SW 1271 (cell line): ENCODE data around the gene OR4D11.

Experiments
- DNase-seq, 2 experiments: peaks; one replicate each; lab custom pipeline; 2025; lab: John Stamatoyannopoulos, UW

Gene OR4D11

DNA sequence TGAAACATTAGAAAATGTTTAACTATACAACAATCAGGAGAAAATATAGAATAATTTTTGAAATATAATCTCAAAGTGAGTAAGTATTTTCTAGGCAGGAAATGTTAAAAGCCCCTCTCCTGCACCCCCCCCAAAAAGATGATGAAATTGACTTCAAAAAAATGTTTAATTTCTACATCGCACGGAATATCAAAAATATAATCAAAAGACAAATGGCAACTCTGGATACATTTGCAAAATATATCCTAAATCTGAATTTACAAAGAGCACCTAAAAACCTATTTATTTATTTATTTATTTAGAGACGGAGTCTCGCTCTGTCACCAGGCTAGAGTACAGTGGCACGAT lies 44.9 kb downstream of the OR4D11 start:
- no peak for DNase-seq

DNA sequence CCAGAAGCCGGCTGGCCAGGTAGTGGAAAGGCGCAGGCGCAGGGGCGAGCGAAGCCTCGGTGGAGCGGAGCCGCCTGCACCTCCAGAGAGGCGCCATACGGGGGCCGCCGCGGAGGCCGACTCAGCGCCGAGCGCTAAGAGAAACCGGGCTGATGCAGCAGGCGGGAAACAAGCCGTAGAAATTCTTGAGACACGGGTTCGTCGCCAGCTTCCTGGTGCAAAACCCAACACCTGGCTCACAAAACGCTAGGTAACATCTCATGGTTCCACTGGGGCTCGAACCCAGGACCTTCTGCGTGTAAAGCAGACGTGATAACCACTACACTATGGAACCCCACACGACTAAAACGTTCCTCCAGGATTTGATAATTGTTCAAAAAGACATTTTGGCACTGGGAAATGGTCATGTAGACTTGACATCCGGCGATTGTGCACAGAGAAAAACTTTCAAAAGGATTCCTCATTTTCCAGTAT lies 47.0 kb downstream of the OR4D11 start:
- peak; percentile 90 to 94 for DNase-seq

DNA sequence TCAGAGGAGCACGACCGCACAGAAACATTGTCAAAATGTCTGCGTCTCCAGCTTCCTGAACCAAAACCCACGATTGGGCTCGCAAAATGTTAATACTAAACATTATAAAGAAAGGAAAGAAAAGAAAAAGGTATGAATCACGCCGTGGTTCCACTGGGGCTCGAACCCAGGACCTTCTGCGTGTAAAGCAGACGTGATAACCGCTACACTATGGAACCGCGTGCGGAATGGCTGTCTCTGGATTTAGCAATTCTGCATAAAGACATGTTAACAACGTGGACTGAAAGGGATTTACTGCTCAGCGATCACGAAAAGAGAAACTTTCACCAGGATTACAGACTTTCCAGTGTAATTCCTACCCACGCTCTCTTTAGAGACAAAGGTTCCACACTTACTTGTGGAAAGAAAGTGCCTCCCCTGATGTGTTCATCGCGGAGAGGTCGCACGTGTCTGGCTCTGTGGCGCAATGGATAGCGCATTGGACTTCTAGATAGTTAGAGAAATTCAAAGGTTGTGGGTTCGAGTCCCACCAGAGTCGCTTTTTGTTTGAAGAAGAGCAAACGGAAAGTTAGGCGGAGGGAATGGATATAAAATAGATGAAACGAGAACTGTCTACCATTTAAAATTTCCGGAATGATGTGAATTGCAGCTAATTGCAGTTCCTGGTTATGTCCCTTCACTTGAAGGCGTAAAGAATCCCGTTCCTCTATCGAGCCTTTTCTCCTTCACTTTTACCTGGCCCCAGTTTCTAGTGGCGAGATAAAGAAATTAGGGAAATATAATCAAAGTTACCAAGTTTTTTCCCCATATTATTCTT lies 47.7 kb downstream of the OR4D11 start:
- DNase-seq, result peak; percentile 89 to 90

DNA sequence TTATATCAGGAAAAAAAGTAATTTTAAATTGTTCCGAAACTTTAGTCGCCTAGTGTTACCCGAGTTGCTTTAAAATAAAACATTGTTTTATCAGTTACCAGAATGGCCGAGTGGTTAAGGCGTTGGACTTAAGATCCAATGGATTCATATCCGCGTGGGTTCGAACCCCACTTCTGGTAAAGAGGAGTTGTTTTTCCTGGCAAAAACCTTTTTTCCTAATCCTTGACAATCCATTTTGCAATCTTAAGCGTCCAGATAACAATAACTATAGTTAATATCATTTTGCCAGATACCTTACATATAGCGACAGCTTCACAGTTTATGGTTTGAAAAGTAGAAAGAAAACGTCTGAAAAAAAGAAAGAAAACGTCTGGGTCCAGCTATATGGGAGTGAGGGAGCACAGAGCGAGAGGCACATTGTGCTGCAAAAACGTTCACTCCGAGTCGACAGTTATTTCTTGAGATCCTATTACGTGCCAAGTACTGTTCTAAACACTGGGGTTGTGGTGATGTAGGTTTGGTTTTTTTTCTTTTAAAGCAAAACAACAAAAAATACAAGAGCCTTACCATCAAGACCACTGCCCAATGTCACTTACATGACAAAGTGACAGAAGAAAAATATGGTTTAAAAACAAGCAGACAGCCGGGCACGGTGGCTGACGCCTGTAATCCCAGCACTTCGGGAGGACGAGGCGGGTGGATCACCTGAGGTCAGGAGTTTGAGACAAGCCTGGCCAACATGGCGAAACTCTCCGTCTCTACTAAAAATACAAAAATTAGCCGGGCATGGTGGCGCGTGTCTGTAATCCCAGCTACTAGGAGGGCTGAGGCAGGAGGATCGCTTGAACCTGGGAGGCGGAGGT lies 48.5 kb downstream of the OR4D11 start:
- DNase-seq, result peak; percentile 30 to 81

DNA sequence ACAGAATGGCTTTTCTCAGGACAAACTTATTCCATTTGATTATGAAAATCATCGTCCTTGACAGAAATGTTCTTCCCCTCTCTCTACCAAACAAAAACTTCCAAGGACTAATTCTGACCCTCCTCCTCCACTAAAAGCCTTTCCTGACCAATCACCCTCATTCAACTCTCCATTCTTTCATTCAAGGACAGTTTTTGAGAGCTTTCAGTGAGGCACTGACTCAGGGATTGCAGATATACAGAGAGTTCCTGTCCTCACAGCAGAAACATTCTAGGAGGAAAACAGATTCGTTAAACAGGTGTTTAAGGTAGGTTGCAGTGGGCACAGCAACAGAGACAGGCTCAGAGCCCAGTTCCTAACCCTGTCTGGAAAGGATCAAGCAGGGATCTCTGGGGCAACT lies 49.5 kb downstream of the OR4D11 start:
- DNase-seq, result no peak

DNA sequence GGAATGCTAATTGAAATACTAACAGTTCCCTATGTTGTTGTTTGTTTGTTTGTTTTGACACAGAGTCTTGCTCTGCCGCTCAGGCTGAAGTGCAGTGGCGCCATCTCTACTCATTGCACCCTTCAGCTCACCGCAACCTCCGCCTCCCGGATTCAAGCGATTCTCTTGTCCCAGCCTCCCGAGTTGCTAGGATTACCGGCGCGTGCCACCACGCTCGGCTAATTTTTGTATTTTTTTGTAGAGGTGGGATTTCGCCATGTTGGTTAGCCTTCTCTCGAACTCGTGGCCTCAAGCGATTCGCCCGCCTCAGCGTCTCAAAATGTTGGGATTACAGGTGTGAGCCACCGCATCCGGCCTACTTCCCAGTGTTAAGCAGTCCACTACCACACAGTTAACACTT lies 49.9 kb downstream of the OR4D11 start:
- no peak for DNase-seq
